GM23338 (cell line): ENCODE data around the gene CNGB1. TPM values are rescaled to one million over a fixed set of nuclear protein-coding genes. Genes with fewer than 3 reads are reported as not detected.
A peak's percentile ranks its signal among the peaks of the same experiment; 100 is the strongest.

Experiments
- ATAC-seq: fragments of 200-7000 bp; cut with Tn5 transposase; 3 replicates; pipeline ENCODE4 v1.9.1; 2020
- DNase-seq: peaks from one replicate; pipeline ENCODE4 v3.0.0-alpha.2; 2015; ENCODE audit warnings: low spot score
- H2AFZ ChIP-seq: fragments of 200-600 bp; sonication (generic); 2 replicates; pipeline ENCODE4 v1.8.0; 2016; ENCODE audit warnings: antibody characterized with exemption, mild to moderate bottlenecking, moderate library complexity
- H3F3A ChIP-seq: fragments of 200-600 bp; sonication (generic); replicated peaks from 2 replicates; pipeline ENCODE4 v1.8.0; 2017; ENCODE audit warnings: antibody characterized with exemption, mixed run types, low read depth
- H3K27ac ChIP-seq: fragments of 200-600 bp; sonication (generic); 2 replicates; pipeline ENCODE4 v1.6.1; 2016; ENCODE audit warnings: low read depth
- H3K27me3 ChIP-seq: fragments of 200-600 bp; sonication (generic); 2 replicates; pipeline ENCODE4 v1.8.0; 2016; ENCODE audit warnings: mild to moderate bottlenecking, mixed run types, moderate library complexity; ENCODE audit not compliant: insufficient read depth
- H3K36me3 ChIP-seq: fragments of 200-600 bp; sonication (generic); 2 replicates; pipeline ENCODE4 v1.8.0; 2016; ENCODE audit warnings: mild to moderate bottlenecking; ENCODE audit not compliant: insufficient read depth
- H3K4me1 ChIP-seq: fragments of 200-600 bp; sonication (generic); 2 replicates; pipeline ENCODE4 v1.8.0; 2016; ENCODE audit warnings: mild to moderate bottlenecking, moderate library complexity; ENCODE audit not compliant: insufficient read depth
- H3K4me2 ChIP-seq: fragments of 200-600 bp; sonication (generic); 2 replicates; pipeline ENCODE4 v1.7.1; 2017; ENCODE audit warnings: mixed run types
- H3K4me3 ChIP-seq: fragments of 200-600 bp; sonication (generic); 2 replicates; pipeline ENCODE4 v1.6.1; 2016; ENCODE audit warnings: mixed run types
- H3K79me2 ChIP-seq: fragments of 200-600 bp; sonication (generic); replicated peaks from 2 replicates; pipeline ENCODE4 v1.8.0; 2017; ENCODE audit warnings: mild to moderate bottlenecking; ENCODE audit not compliant: insufficient read depth
- H3K9me2 ChIP-seq: fragments of 200-600 bp; sonication (generic); 2 replicates; pipeline ENCODE4 v1.8.0; 2017; ENCODE audit not compliant: insufficient read depth
- H4K20me1 ChIP-seq: fragments of 200-600 bp; sonication (generic); replicated peaks from 2 replicates; pipeline ENCODE4 v1.8.0; 2017; ENCODE audit warnings: mild to moderate bottlenecking; ENCODE audit not compliant: insufficient read depth
- H3K27ac Mint-ChIP-seq: 2 replicates; pipeline ENCODE4 v1.8.0; 2020; ENCODE audit warnings: inconsistent platforms, mild to moderate bottlenecking, moderate library complexity, mixed read lengths
- H3K27me3 Mint-ChIP-seq: 3 replicates; pipeline ENCODE4 v1.8.0; 2022; ENCODE audit warnings: low read depth, mild to moderate bottlenecking, moderate library complexity, mixed read lengths, inconsistent platforms; ENCODE audit not compliant: insufficient read depth, poor library complexity
- H3K36me3 Mint-ChIP-seq: 3 replicates; pipeline ENCODE4 v1.8.0; 2021; ENCODE audit warnings: low read depth, mild to moderate bottlenecking, inconsistent platforms, moderate library complexity, mixed read lengths
- H3K4me1 Mint-ChIP-seq: 3 replicates; pipeline ENCODE4 v1.8.0; 2020; ENCODE audit warnings: mild to moderate bottlenecking, inconsistent platforms, mixed read lengths
- H3K4me3 Mint-ChIP-seq: 3 replicates; pipeline ENCODE4 v1.8.0; 2021; ENCODE audit warnings: moderate library complexity, mild to moderate bottlenecking, inconsistent platforms, mixed read lengths
- H3K9me3 Mint-ChIP-seq: 3 replicates; pipeline ENCODE4 v1.8.0; 2020; ENCODE audit warnings: moderate library complexity, mild to moderate bottlenecking, inconsistent platforms, mixed read lengths
- CREB1 ChIP-seq: fragments of 250-450 bp; sonication (Bioruptor Pico); IDR thresholded peaks from 2 replicates; pipeline ENCODE4 v1.5.0; 2020; ENCODE audit warnings: low read depth, mild to moderate bottlenecking, moderate library complexity
- CTCF ChIP-seq, 2 experiments: fragments of 200-600 bp in 1 of 2; sonication (generic) in 1 of 2; conservative IDR thresholded peaks; 2 replicates each; pipeline versions ENCODE4 v1.5.1 to v1.6.1; 2016 to 2017; ENCODE audit warnings: antibody characterized with exemption in 2 of 2, low read depth in 2 of 2, mild to moderate bottlenecking in 2 of 2, moderate library complexity in 1 of 2
- EZH2 ChIP-seq: fragments of 200-600 bp; sonication (generic); IDR thresholded peaks from one replicate; pipeline ENCODE4 v1.8.0; 2017; ENCODE audit warnings: antibody characterized with exemption, mild to moderate bottlenecking, low read depth; ENCODE audit not compliant: unreplicated experiment
- EZH2phosphoT487 ChIP-seq: fragments of 200-600 bp; sonication (generic); IDR thresholded peaks from one replicate; pipeline ENCODE4 v1.8.1; 2018; ENCODE audit warnings: antibody characterized with exemption; ENCODE audit not compliant: unreplicated experiment
- JUNB ChIP-seq: IDR thresholded peaks from one replicate; pipeline ENCODE4 v1.6.1; 2016; ENCODE audit warnings: antibody characterized with exemption; ENCODE audit not compliant: unreplicated experiment
- NANOG ChIP-seq: IDR thresholded peaks from 2 replicates; pipeline ENCODE4 v1.6.1; 2016; ENCODE audit warnings: antibody characterized with exemption, borderline replicate concordance
- POLR2AphosphoS5 ChIP-seq: IDR thresholded peaks from 2 replicates; pipeline ENCODE4 v1.6.1; 2016; ENCODE audit warnings: antibody characterized with exemption, low read depth
- REST ChIP-seq: IDR thresholded peaks from one replicate; pipeline ENCODE4 v1.6.1; 2018; ENCODE audit warnings: antibody characterized with exemption; ENCODE audit not compliant: unreplicated experiment
- STAT1 ChIP-seq: IDR thresholded peaks from one replicate; pipeline ENCODE4 v1.6.1; 2016; ENCODE audit warnings: antibody characterized with exemption; ENCODE audit not compliant: unreplicated experiment
- ZNF114 ChIP-seq: fragments of 250-450 bp; sonication (Bioruptor Pico); IDR thresholded peaks from 2 replicates; pipeline ENCODE4 v1.5.0; 2020; ENCODE audit warnings: mild to moderate bottlenecking, moderate library complexity
- ZNF331 ChIP-seq: fragments of 250-450 bp; sonication (Bioruptor Pico); IDR thresholded peaks from 2 replicates; pipeline ENCODE4 v1.5.0; 2020; ENCODE audit warnings: low read depth, mild to moderate bottlenecking, moderate library complexity
- polyA plus RNA-seq: library from polyadenylated mRNA; unstranded; fragments of >200 nt; fragmentation: Nextera tagmentation; extraction: Ambion mirVana; gene quantifications from 2 replicates; pipeline ENCODE4 v1.2.1, GENCODE V29; 2016
- total RNA-seq: library from RNA; depleted of rRNA; stranded (reverse); fragments of >200 nt; shearing (Covaris generic); gene quantifications from 2 replicates; pipeline ENCODE4 v1.2.3, GENCODE V29; 2014
- TF ChIP-seq, protein P1 (sequence below): fragments of 250-450 bp; sonication (Bioruptor Pico); IDR thresholded peaks from 2 replicates; pipeline ENCODE4 v1.5.0; 2020; ENCODE audit warnings: mild to moderate bottlenecking, moderate library complexity
- TF ChIP-seq, protein P2 (sequence below): IDR thresholded peaks from 2 replicates; pipeline ENCODE4 v1.6.1; 2016; ENCODE audit warnings: antibody characterized with exemption

The CNGB1 gene
- total and polyA plus RNA-seq, 2 experiments from 2014 or later: not detected

- H3F3A ChIP-seq: no peaks in the 10 kb centered on the region
- DNase-seq (no peak), ATAC-seq (no peak)
- Mint-ChIP-seq H3K27ac (no peak overlapping the region), H3K27me3 (peaks cover 34% of the 10 kb centered on the region), H3K4me1 (peaks cover 9% of the 10 kb centered on the region; the same call in 2 of the 3 replicates), H3K4me3 (peak overlapping the region; percentile 90), H3K36me3 (no peaks in the 10 kb centered on the region), H3K9me3 (no peaks in the 10 kb centered on the region)
- H2AFZ ChIP-seq: peak overlapping the region; percentile 97; the same call in 1 of the 2 replicates
- peaks cover 39% of the 10 kb centered on the region for H3K27me3 ChIP-seq
- peaks cover 6% of the 10 kb centered on the region; the same call in 1 of the 2 replicates for H3K4me1 ChIP-seq
- H3K4me3 ChIP-seq: peak overlapping the region; percentile 91
- no peaks in the 10 kb centered on the region for H3K79me2 ChIP-seq
- peak overlapping the region; percentile 97 for H3K4me2 ChIP-seq
- H4K20me1 ChIP-seq: no peaks in the 10 kb centered on the region
- TF ChIP-seq, protein P1, sequence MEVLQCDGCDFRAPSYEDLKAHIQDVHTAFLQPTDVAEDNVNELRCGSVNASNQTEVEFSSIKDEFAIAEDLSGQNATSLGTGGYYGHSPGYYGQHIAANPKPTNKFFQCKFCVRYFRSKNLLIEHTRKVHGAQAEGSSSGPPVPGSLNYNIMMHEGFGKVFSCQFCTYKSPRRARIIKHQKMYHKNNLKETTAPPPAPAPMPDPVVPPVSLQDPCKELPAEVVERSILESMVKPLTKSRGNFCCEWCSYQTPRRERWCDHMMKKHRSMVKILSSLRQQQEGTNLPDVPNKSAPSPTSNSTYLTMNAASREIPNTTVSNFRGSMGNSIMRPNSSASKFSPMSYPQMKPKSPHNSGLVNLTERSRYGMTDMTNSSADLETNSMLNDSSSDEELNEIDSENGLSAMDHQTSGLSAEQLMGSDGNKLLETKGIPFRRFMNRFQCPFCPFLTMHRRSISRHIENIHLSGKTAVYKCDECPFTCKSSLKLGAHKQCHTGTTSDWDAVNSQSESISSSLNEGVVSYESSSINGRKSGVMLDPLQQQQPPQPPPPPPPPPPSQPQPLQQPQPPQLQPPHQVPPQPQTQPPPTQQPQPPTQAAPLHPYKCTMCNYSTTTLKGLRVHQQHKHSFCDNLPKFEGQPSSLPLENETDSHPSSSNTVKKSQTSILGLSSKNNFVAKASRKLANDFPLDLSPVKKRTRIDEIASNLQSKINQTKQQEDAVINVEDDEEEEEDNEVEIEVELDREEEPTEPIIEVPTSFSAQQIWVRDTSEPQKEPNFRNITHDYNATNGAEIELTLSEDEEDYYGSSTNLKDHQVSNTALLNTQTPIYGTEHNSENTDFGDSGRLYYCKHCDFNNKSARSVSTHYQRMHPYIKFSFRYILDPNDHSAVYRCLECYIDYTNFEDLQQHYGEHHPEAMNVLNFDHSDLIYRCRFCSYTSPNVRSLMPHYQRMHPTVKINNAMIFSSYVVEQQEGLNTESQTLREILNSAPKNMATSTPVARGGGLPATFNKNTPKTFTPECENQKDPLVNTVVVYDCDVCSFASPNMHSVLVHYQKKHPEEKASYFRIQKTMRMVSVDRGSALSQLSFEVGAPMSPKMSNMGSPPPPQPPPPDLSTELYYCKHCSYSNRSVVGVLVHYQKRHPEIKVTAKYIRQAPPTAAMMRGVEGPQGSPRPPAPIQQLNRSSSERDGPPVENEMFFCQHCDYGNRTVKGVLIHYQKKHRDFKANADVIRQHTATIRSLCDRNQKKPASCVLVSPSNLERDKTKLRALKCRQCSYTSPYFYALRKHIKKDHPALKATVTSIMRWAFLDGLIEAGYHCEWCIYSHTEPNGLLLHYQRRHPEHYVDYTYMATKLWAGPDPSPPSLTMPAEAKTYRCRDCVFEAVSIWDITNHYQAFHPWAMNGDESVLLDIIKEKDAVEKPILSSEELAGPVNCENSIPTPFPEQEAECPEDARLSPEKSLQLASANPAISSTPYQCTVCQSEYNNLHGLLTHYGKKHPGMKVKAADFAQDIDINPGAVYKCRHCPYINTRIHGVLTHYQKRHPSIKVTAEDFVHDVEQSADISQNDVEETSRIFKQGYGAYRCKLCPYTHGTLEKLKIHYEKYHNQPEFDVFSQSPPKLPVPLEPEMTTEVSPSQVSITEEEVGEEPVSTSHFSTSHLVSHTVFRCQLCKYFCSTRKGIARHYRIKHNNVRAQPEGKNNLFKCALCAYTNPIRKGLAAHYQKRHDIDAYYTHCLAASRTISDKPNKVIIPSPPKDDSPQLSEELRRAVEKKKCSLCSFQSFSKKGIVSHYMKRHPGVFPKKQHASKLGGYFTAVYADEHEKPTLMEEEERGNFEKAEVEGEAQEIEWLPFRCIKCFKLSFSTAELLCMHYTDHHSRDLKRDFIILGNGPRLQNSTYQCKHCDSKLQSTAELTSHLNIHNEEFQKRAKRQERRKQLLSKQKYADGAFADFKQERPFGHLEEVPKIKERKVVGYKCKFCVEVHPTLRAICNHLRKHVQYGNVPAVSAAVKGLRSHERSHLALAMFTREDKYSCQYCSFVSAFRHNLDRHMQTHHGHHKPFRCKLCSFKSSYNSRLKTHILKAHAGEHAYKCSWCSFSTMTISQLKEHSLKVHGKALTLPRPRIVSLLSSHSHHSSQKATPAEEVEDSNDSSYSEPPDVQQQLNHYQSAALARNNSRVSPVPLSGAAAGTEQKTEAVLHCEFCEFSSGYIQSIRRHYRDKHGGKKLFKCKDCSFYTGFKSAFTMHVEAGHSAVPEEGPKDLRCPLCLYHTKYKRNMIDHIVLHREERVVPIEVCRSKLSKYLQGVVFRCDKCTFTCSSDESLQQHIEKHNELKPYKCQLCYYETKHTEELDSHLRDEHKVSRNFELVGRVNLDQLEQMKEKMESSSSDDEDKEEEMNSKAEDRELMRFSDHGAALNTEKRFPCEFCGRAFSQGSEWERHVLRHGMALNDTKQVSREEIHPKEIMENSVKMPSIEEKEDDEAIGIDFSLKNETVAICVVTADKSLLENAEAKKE: no peak
- TF ChIP-seq JUNB (no peak), STAT1 (no peak), NANOG (no peak), POLR2AphosphoS5 (no peak), CREB1 (CRISPR knock-in tag) (no peak), EZH2 (no peak), REST (no peak), EZH2phosphoT487 (no peak), ZNF331 (CRISPR knock-in tag) (no peak), CTCF (conservative IDR thresholded peaks at IDR 0.05; ENCODE audit: low read depth in 2 of 2) (no peak), ZNF114 (CRISPR knock-in tag) (no peak)
- TF ChIP-seq, protein P2, sequence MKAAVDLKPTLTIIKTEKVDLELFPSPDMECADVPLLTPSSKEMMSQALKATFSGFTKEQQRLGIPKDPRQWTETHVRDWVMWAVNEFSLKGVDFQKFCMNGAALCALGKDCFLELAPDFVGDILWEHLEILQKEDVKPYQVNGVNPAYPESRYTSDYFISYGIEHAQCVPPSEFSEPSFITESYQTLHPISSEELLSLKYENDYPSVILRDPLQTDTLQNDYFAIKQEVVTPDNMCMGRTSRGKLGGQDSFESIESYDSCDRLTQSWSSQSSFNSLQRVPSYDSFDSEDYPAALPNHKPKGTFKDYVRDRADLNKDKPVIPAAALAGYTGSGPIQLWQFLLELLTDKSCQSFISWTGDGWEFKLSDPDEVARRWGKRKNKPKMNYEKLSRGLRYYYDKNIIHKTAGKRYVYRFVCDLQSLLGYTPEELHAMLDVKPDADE: no peak
- H3K36me3 ChIP-seq: no peaks in the 10 kb centered on the region
- H3K9me2 ChIP-seq: no peaks in the 10 kb centered on the region
- H3K27ac ChIP-seq: no peak overlapping the region
These were observed 15.3 kb upstream of the CNGB1 start for GRCh38 chr16:57986196-57986595.
